CD4-positive, alpha-beta T cell treated with Interleukin-4 for 1 hour (primary cell): ENCODE results near the gene SMIM38.

Source experiments
- DNase-seq, 2 donors: peaks; one replicate each; pipeline ENCODE4 v3.0.0-alpha.2; 2020 to 2022

Gene SMIM38

GRCh38 chr11:69189059-69189458 is 33.3 kb downstream of the SMIM38 start:
- no peak for DNase-seq

GRCh38 chr11:69190796-69191536 is 35.2 kb downstream of the SMIM38 start:
- no peak for DNase-seq

GRCh38 chr11:69192301-69192721 is 36.6 kb downstream of the SMIM38 start:
- no peak for DNase-seq

- no peak for DNase-seq
These were observed 37.4 kb downstream of the SMIM38 start for GRCh38 chr11:69193151-69193550.

GRCh38 chr11:69193629-69194028 is 37.9 kb downstream of the SMIM38 start:
- no peak for DNase-seq

- DNase-seq: no peak
These were observed 38.7 kb downstream of the SMIM38 start for GRCh38 chr11:69194396-69194795.

- DNase-seq: no peak
These were observed 39.2 kb downstream of the SMIM38 start for GRCh38 chr11:69194956-69195355.

- DNase-seq: no peak
These were observed 40.4 kb downstream of the SMIM38 start for GRCh38 chr11:69195824-69196782.

- DNase-seq: no peak
These were observed 41.0 kb downstream of the SMIM38 start for GRCh38 chr11:69196783-69197169.

- DNase-seq: no peak
These were observed 43.3 kb downstream of the SMIM38 start for GRCh38 chr11:69198891-69199582.

- no peak for DNase-seq
These were observed 44.0 kb downstream of the SMIM38 start for GRCh38 chr11:69199583-69200315.

GRCh38 chr11:69200331-69201065 is 44.8 kb downstream of the SMIM38 start:
- DNase-seq: no peak

GRCh38 chr11:69201066-69201365 is 45.3 kb downstream of the SMIM38 start:
- no peak for DNase-seq

GRCh38 chr11:69201764-69202370 is 46.1 kb downstream of the SMIM38 start:
- no peak for DNase-seq

GRCh38 chr11:69202511-69203221 is 46.9 kb downstream of the SMIM38 start:
- DNase-seq: no peak

GRCh38 chr11:69203381-69203780 is 47.6 kb downstream of the SMIM38 start:
- DNase-seq: no peak

GRCh38 chr11:69203901-69204245 is 48.1 kb downstream of the SMIM38 start:
- no peak for DNase-seq

GRCh38 chr11:69204246-69204940 is 48.7 kb downstream of the SMIM38 start:
- DNase-seq: no peak

GRCh38 chr11:69204941-69205742 is 49.4 kb downstream of the SMIM38 start:
- DNase-seq: no peak
